A549 treated with DMSO at 1 μM for 4 hours (cell line): Measurements from ENCODE around the gene MAP1LC3A. TPM values are rescaled to one million over a fixed set of nuclear protein-coding genes. Genes with fewer than 3 reads are reported as not detected.

Source experiments
- total RNA-seq: library from RNA; stranded (reverse); fragments of 200-300 nt; extraction: Qiagen RNA extraction; gene quantifications from 5 replicates; pipeline ENCODE4 v1.2.3, GENCODE V29; 2022; ENCODE audit warnings: low read depth

MAP1LC3A gene
- 20.6 to 26.9 TPM (median 25.4 TPM) in 5 replicates for total RNA-seq

DNA sequence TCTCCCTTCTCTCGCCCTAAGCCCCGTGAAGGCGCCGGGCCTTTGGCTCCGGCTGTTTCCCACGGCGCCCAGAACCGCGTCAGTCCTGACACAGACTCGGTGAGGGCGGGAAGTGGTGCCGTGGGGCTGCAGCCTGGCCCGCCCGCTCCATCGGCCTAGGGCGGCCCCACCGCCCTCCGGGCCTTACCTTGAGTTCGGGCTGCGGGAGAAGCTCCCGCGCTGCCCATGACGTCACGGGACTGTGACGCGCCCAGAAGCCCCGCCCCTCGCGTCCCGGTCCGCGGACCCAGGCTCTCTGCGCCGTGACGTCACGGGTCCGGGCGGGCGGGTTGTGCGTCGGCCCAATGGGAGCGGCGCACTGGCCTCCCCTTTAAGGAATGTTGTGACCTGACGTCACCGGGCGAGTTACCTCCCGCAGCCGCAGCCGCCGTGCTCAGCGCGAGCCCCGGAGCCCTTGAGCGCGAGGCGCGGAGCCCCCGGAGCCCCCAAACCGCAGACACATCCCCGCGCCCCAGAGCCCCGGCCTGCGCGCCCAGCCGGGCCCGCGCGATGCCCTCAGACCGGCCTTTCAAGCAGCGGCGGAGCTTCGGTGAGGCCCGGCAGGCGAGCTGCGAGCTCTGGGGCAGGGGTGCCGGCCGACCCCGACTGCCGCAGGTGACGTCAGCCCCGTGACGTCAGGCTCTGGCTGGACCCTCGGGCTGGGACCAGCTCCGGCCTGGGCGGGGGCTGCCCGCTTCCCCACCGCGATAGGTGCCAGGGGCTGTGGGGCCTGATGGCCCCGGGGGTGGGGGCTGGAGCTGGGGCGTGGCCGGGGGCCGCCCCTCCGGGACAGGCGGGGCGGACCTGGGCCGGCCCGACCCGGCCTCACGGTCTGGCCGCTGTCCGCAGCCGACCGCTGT is at the start of gene MAP1LC3A:
TSS of gene MAP1LC3A (plus strand) at position 399 of the 899 bp plus-strand sequence. CDS start at position 550, 151 bp downstream.

DNA sequence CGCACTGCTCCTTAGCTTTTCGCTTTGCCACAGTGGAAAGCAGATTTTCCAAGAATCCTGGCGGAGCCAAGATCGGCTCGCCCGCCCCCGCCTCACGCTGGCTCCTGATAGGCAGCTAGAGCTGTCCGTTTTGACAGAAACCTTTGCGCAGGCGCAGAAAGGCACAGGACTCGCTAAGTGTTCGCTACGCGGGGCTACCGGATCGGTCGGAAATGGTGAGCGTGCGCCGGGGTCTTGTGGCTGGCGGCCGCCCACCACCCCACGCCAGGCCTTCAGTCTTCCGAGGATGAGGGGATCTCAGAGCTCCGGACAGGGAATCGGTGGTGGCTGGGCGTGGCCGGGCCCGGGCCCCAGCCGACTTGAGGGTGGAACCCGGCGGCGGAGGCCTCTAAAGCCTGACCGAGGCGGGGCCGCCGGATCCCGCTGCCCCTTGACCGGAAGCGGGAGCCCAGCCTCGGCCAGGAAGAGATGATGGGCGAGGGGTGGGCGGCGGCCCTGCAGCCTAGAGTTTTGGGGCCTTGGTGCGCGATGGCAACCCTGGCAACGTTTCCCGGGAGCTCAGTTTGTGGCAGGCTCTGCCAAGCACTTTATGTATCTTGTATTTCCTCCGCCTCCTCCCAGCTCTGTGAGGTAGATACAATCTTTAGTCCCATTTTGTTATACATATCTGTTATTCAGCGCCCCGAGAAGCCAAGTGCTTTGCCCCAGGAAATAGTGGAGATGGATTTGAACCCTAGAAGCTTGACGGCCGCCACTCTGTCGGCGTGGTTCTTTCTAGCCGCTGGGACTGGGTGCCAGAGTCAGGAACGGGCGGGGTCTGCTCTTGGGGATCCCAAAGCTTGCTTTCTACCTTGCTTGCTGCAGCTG is 42.0 kb upstream of the MAP1LC3A start, which contains the start of gene DYNLRB1:
TSS of gene DYNLRB1 (plus strand) at position 176 of the 867 bp plus-strand sequence. CDS start at position 213, 37 bp downstream.

Other genes with a start within 250 kb of the MAP1LC3A start
- gene ITCH, start 195.4 kb upstream of the MAP1LC3A start, total RNA-seq: 25.8 to 38.8 TPM (median 33.2 TPM) in 5 replicates
- gene DYNLRB1, start 42.3 kb upstream of the MAP1LC3A start, total RNA-seq: 215 to 238 TPM (median 224 TPM) in 5 replicates
- gene PIGU, start 118.4 kb downstream of the MAP1LC3A start, total RNA-seq: 25.1 to 31.2 TPM (median 30.0 TPM) in 5 replicates
- 7.4 to 10.6 TPM (median 7.5 TPM) in 5 replicates for gene TP53INP2, start 145.6 kb downstream of the MAP1LC3A start, total RNA-seq